ENCODE results near the gene KRTAP10-7. TPM values are rescaled to one million over a fixed set of nuclear protein-coding genes. Genes with fewer than 3 reads are reported as not detected.
"Not testable (repeated sequence)": the region's sequence is repeated elsewhere in the genome, so short reads cannot be mapped to it uniquely, and the experiment has no call there.

KRTAP10-7 gene
- total and polyA plus RNA-seq, 4 experiments from 2014 or later, result not detected

DNA sequence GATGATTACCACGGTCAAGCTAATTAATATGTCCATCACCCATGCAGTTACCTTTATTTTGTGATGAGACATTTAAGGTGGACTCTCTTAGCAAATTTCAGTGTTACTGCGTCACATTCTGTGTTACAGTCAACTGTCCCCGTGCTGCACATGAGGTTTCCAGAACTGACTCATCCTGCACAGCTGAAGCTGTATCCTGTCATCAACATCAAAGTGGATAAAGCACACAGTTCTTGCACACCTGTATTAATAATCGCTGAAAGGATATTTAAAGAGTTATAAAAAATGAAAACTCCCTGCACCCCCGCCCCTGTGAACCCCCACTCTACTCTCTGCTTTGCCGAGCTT lies 16.6 kb upstream of the KRTAP10-7 start:
- H3K9me3 ChIP-seq (ENCODE audit: control insufficient read depth in 1 of 2, low read length in 2 of 2), result peaks cover 0 to 4% of the 10 kb centered on the region in 2 donors
- peaks cover 13 to 21% (median 16%) of the 10 kb centered on the region in 4 donors for H3K4me1 Mint-ChIP-seq
- H3K4me3 Mint-ChIP-seq, result peak overlapping the region in 2 of 8 donors; percentile 12 to 33
- H3K27ac ChIP-seq (ENCODE audit: low read depth, low read length), result no peak overlapping the region
- H3K9me3 Mint-ChIP-seq, result peaks cover 0 to 26% (median 18%) of the 10 kb centered on the region in 8 donors
- H3K36me3 ChIP-seq (ENCODE audit: insufficient read depth, low read length), result no peaks in the 10 kb centered on the region
- CTCF ChIA-PET (ENCODE audit: partially characterized antibody), result interaction anchor here (1.2 kb wide), 1 partner anchor 159 kb away, joined by 4 read pairs; no protein-coding TSS in a partner anchor
- H3K27ac Mint-ChIP-seq, result peak overlapping the region in 2 of 7 donors; percentile 8 to 36
- no peaks in the 10 kb centered on the region for H3K36me3 Mint-ChIP-seq
- DNase-seq, result peak; percentile 32 to 52 (median 38)
- peaks cover 11 to 15% of the 10 kb centered on the region in 2 donors for H3K27me3 Mint-ChIP-seq
- POLR2A ChIA-PET (ENCODE audit: partially characterized antibody), result interaction anchor here (1.0 kb wide), 1 partner anchor 74 kb away, joined by 4 read pairs; the partner anchor contains the start of gene KRTAP12-3
- H3K27me3 ChIP-seq (ENCODE audit: insufficient read depth, low read length), result no peaks in the 10 kb centered on the region
- H3K4me3 ChIP-seq (ENCODE audit: low read length in 2 of 2), result no peak overlapping the region
- H3K4me1 ChIP-seq (ENCODE audit: insufficient read depth, low read length), result peaks cover 5% of the 10 kb centered on the region
- intact Hi-C loops (cut with micrococcal nuclease), result loop anchor here (2.0 kb wide), 1 partner anchor 75 kb away; no protein-coding TSS in a partner anchor

- Histone ChIP-seq H3K9me3 (ENCODE audit: control insufficient read depth in 1 of 2, low read length in 2 of 2) (peaks cover 0 to 4% of the 10 kb centered on the region in 2 donors), H3K36me3 (ENCODE audit: insufficient read depth, low read length) (no peaks in the 10 kb centered on the region), H3K4me1 (ENCODE audit: insufficient read depth, low read length) (peaks cover 5% of the 10 kb centered on the region), H3K27ac (ENCODE audit: low read depth, low read length) (no peak overlapping the region), H3K27me3 (ENCODE audit: insufficient read depth, low read length) (no peaks in the 10 kb centered on the region), H3K4me3 (ENCODE audit: low read length in 2 of 2) (no peak overlapping the region)
- H3K27ac Mint-ChIP-seq, result peak overlapping the region in 1 of 7 donors; percentile 18
- DNase-seq, result no peak
- peaks cover 0 to 21% (median 10%) of the 10 kb centered on the region in 8 donors for H3K9me3 Mint-ChIP-seq
- ChIA-PET CTCF (ENCODE audit: partially characterized antibody) (no interaction called here), POLR2A (ENCODE audit: partially characterized antibody) (no interaction called here)
- no peaks in the 10 kb centered on the region for H3K36me3 Mint-ChIP-seq
- intact Hi-C loops (cut with micrococcal nuclease), result no loop called here
- H3K27me3 Mint-ChIP-seq, result peaks cover 14 to 15% of the 10 kb centered on the region in 2 donors
- H3K4me1 Mint-ChIP-seq, result peaks cover 12 to 21% (median 14%) of the 10 kb centered on the region in 4 donors
- H3K4me3 Mint-ChIP-seq, result no peak overlapping the region
These were observed 14.5 kb upstream of the KRTAP10-7 start for GRCh38 chr21:44585892-44586291.

DNA sequence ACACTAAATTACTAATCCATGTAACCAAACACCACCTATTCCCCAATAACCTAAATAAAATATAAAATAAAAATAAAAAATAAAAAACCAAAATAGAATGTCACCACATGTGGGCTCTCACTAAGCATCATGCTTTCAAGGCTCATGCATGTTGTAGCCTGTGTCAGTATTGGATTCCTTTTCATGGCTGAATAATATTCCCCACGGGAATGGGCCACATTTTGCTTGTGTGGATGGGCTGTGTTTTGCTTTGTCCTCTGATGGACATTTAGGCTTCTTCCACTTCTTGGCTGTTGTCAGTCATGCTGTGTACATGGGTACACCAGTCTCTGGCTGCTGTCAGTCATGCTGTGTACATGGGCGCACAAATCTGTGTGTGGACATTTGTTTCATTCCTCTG lies 11.3 kb upstream of the KRTAP10-7 start:
- CTCF ChIA-PET (ENCODE audit: partially characterized antibody), result no interaction called here
- Mint-ChIP-seq H3K27me3 (peaks cover 15 to 18% of the 10 kb centered on the region in 2 donors), H3K27ac (peak overlapping the region in 2 of 7 donors; percentile 19 to 24)

GRCh38 chr21:44589586-44590305 lies 10.7 kb upstream of the KRTAP10-7 start:
- ChIA-PET CTCF (ENCODE audit: partially characterized antibody) (no interaction called here), POLR2A (ENCODE audit: partially characterized antibody) (no interaction called here)
- no peak overlapping the region for H3K4me3 ChIP-seq (ENCODE audit: low read length in 2 of 2)
- no peaks in the 10 kb centered on the region for H3K4me1 ChIP-seq (ENCODE audit: insufficient read depth, low read length)
- Mint-ChIP-seq H3K27ac (peak overlapping the region in 2 of 7 donors; percentile 19 to 24), H3K36me3 (no peaks in the 10 kb centered on the region), H3K9me3 (no peaks in the 10 kb centered on the region), H3K27me3 (peaks cover 15 to 18% of the 10 kb centered on the region in 2 donors), H3K4me1 (peaks cover 0 to 5% (median 3%) of the 10 kb centered on the region in 4 donors), H3K4me3 (no peak overlapping the region)
- DNase-seq, result no peak
- H3K36me3 ChIP-seq (ENCODE audit: insufficient read depth, low read length), result no peaks in the 10 kb centered on the region
- H3K9me3 ChIP-seq (ENCODE audit: control insufficient read depth in 1 of 2, low read length in 2 of 2), result no peaks in the 10 kb centered on the region
- intact Hi-C loops (cut with micrococcal nuclease), result no loop called here
- no peak overlapping the region for H3K27ac ChIP-seq (ENCODE audit: low read depth, low read length)
- no peaks in the 10 kb centered on the region for H3K27me3 ChIP-seq (ENCODE audit: insufficient read depth, low read length)

More for the DNA sequence above, 11.3 kb upstream of the KRTAP10-7 start:
- POLR2A ChIA-PET (ENCODE audit: partially characterized antibody), result no interaction called here
- Histone ChIP-seq H3K9me3 (ENCODE audit: control insufficient read depth in 1 of 2, low read length in 2 of 2) (no peaks in the 10 kb centered on the region), H3K27me3 (ENCODE audit: insufficient read depth, low read length) (no peaks in the 10 kb centered on the region), H3K4me1 (ENCODE audit: insufficient read depth, low read length) (peaks cover 2% of the 10 kb centered on the region), H3K36me3 (ENCODE audit: insufficient read depth, low read length) (no peaks in the 10 kb centered on the region), H3K27ac (ENCODE audit: low read depth, low read length) (no peak overlapping the region), H3K4me3 (ENCODE audit: low read length in 2 of 2) (no peak overlapping the region)
- intact Hi-C loops (cut with micrococcal nuclease), result no loop called here
- peaks cover 5 to 9% (median 7%) of the 10 kb centered on the region in 4 donors for H3K4me1 Mint-ChIP-seq
- no peaks in the 10 kb centered on the region for H3K9me3 Mint-ChIP-seq
- no peaks in the 10 kb centered on the region for H3K36me3 Mint-ChIP-seq
- DNase-seq, result no peak
- no peak overlapping the region for H3K4me3 Mint-ChIP-seq

- H3K27me3 Mint-ChIP-seq, result peaks cover 14 to 16% of the 10 kb centered on the region in 2 donors
- H3K27ac Mint-ChIP-seq, result no peak overlapping the region
- H3K9me3 Mint-ChIP-seq, result no peaks in the 10 kb centered on the region
- no peak overlapping the region for H3K4me3 Mint-ChIP-seq
- intact Hi-C loops (cut with micrococcal nuclease), result no loop called here
- peaks cover 0 to 8% (median 3%) of the 10 kb centered on the region in 4 donors for H3K4me1 Mint-ChIP-seq
- H3K36me3 Mint-ChIP-seq, result no peaks in the 10 kb centered on the region
- no peaks in the 10 kb centered on the region for H3K4me1 ChIP-seq (ENCODE audit: insufficient read depth, low read length)
- H3K27ac ChIP-seq (ENCODE audit: low read depth, low read length), result no peak overlapping the region
- ChIA-PET CTCF (ENCODE audit: partially characterized antibody) (no interaction called here), POLR2A (ENCODE audit: partially characterized antibody) (no interaction called here)
- H3K27me3 ChIP-seq (ENCODE audit: insufficient read depth, low read length), result no peaks in the 10 kb centered on the region
- DNase-seq, result no peak
- no peak overlapping the region for H3K4me3 ChIP-seq (ENCODE audit: low read length in 2 of 2)
- no peaks in the 10 kb centered on the region for H3K9me3 ChIP-seq (ENCODE audit: control insufficient read depth in 1 of 2, low read length in 2 of 2)
- H3K36me3 ChIP-seq (ENCODE audit: insufficient read depth, low read length), result no peaks in the 10 kb centered on the region
These were observed 10.1 kb upstream of the KRTAP10-7 start for GRCh38 chr21:44590311-44590721.

GRCh38 chr21:44590897-44591800 lies 9.2 kb upstream of the KRTAP10-7 start:
- not testable (repeated sequence) for H3K4me3 Mint-ChIP-seq, H3K36me3 Mint-ChIP-seq

DNA sequence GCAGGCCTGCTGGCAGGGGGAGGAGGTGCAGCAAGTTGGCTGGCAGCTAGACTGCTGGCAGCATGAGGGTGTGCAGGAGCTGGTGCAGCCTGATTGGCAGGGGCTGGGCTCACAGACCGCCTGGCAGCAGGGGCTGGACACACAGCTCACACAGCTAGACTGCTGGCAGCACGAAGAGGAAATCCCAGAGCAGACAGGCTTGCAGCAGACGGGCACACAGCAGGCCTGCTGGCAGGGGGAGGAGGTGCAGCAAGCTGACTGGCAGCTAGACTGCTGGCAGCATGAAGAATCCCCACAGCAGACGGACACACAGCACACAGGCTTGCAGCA lies 8.6 kb upstream of the KRTAP10-7 start:
- H3K36me3 ChIP-seq (ENCODE audit: insufficient read depth, low read length); H3K4me1 ChIP-seq (ENCODE audit: insufficient read depth, low read length); H3K4me3 ChIP-seq (ENCODE audit: low read length in 2 of 2); intact Hi-C loops (cut with micrococcal nuclease); H3K9me3 ChIP-seq (ENCODE audit: control insufficient read depth in 1 of 2, low read length in 2 of 2); H3K4me1 Mint-ChIP-seq; H3K27me3 Mint-ChIP-seq; H3K36me3 Mint-ChIP-seq; H3K4me3 Mint-ChIP-seq; CTCF ChIA-PET (ENCODE audit: partially characterized antibody); H3K27me3 ChIP-seq (ENCODE audit: insufficient read depth, low read length); H3K9me3 Mint-ChIP-seq; H3K27ac ChIP-seq (ENCODE audit: low read depth, low read length); DNase-seq: not testable (repeated sequence)
- POLR2A ChIA-PET (ENCODE audit: partially characterized antibody), result interaction anchor here (1.1 kb wide), 1 partner anchor 27 kb away, joined by 3 read pairs; no protein-coding TSS in a partner anchor
- peak overlapping the region in 1 of 7 donors; percentile 25 for H3K27ac Mint-ChIP-seq

More at GRCh38 chr21:44590897-44591800, 9.2 kb upstream of the KRTAP10-7 start:
- H3K4me3 ChIP-seq (ENCODE audit: low read length in 2 of 2); CTCF ChIA-PET (ENCODE audit: partially characterized antibody); H3K27me3 ChIP-seq (ENCODE audit: insufficient read depth, low read length); H3K27ac Mint-ChIP-seq; H3K9me3 ChIP-seq (ENCODE audit: control insufficient read depth in 1 of 2, low read length in 2 of 2); H3K27ac ChIP-seq (ENCODE audit: low read depth, low read length); H3K36me3 ChIP-seq (ENCODE audit: insufficient read depth, low read length); H3K4me1 Mint-ChIP-seq; H3K9me3 Mint-ChIP-seq; H3K4me1 ChIP-seq (ENCODE audit: insufficient read depth, low read length); intact Hi-C loops (cut with micrococcal nuclease); DNase-seq: not testable (repeated sequence)
- peaks cover 8 to 13% of the 10 kb centered on the region in 2 donors for H3K27me3 Mint-ChIP-seq
- POLR2A ChIA-PET (ENCODE audit: partially characterized antibody), result interaction anchor here (1.1 kb wide), 1 partner anchor 28 kb away, joined by 3 read pairs; no protein-coding TSS in a partner anchor
